ENCODE data around the gene SYNJ2BP. TPM values are rescaled to one million over a fixed set of nuclear protein-coding genes. Genes with fewer than 3 reads are reported as not detected.
"Not testable (repeated sequence)": the region's sequence is repeated elsewhere in the genome, so short reads cannot be mapped to it uniquely, and the experiment has no call there.

The SYNJ2BP gene
- total and polyA plus RNA-seq, 2 donors from 2014 or later = 29.9 to 48.3 TPM

- TF ChIP-seq CTCF (IDR thresholded peaks at IDR 0.05; ENCODE audit: borderline replicate concordance, extremely low read depth, insufficient read depth) = no peak
- Histone ChIP-seq H3K27me3 (ENCODE audit: control insufficient read depth, insufficient read depth, low read length) (no peaks in the 10 kb centered on the region), H3K27ac (ENCODE audit: low read depth in 2 of 2, low read length in 2 of 2) (peak overlapping the region; percentile 84 to 87), H3K4me1 (ENCODE audit: control insufficient read depth in 2 of 3, insufficient read depth in 2 of 3, low read depth in 1 of 3, low read length in 3 of 3) (peaks cover 0 to 17% (median 2%) of the 10 kb centered on the region in 3 donors), H3K9ac (ENCODE audit: low read length in 3 of 3) (peak overlapping the region; percentile 89 to 98 (median 95)), H3K36me3 (ENCODE audit: control insufficient read depth in 2 of 3, insufficient read depth in 3 of 3, low read length in 3 of 3) (no peaks in the 10 kb centered on the region), H3K9me3 (ENCODE audit: control insufficient read depth in 2 of 3, insufficient read depth in 1 of 3, low read length in 3 of 3) (no peaks in the 10 kb centered on the region), H3K4me3 (ENCODE audit: low read length in 3 of 3) (peak overlapping the region; percentile 94 to 100 (median 94))
- intact Hi-C loops (cut with DNase I) = no loop called here
- peak in 1 of 5 donors; percentile 39 for DNase-seq
- FAIRE-seq = no peak
Measured at GRCh38 chr14:70416338-70416724, 559 bp downstream of the SYNJ2BP start.

GRCh38 chr14:70415788-70416187 lies 1.1 kb downstream of the SYNJ2BP start:
- no peak for TF ChIP-seq CTCF (IDR thresholded peaks at IDR 0.05; ENCODE audit: borderline replicate concordance, extremely low read depth, insufficient read depth)
- FAIRE-seq = no peak
- no peaks in the 10 kb centered on the region for H3K27me3 ChIP-seq (ENCODE audit: control insufficient read depth, insufficient read depth, low read length)
- DNase-seq = no peak
- intact Hi-C loops (cut with DNase I) = no loop called here
- peak overlapping the region in 2 of 3 donors; percentile 46 to 95 for H3K9ac ChIP-seq (ENCODE audit: low read length in 3 of 3)
- H3K4me3 ChIP-seq (ENCODE audit: low read length in 3 of 3) = peak overlapping the region; percentile 62 to 94 (median 94)
- no peaks in the 10 kb centered on the region for H3K36me3 ChIP-seq (ENCODE audit: control insufficient read depth in 2 of 3, insufficient read depth in 3 of 3, low read length in 3 of 3)
- H3K27ac ChIP-seq (ENCODE audit: low read depth in 2 of 2, low read length in 2 of 2) = no peak overlapping the region
- peaks cover 0 to 17% (median 2%) of the 10 kb centered on the region in 3 donors for H3K4me1 ChIP-seq (ENCODE audit: control insufficient read depth in 2 of 3, insufficient read depth in 2 of 3, low read depth in 1 of 3, low read length in 3 of 3)
- no peaks in the 10 kb centered on the region for H3K9me3 ChIP-seq (ENCODE audit: control insufficient read depth in 2 of 3, insufficient read depth in 1 of 3, low read length in 3 of 3)

GRCh38 chr14:70407621-70408020 lies 9.3 kb downstream of the SYNJ2BP start:
- no peaks in the 10 kb centered on the region for H3K36me3 ChIP-seq (ENCODE audit: control insufficient read depth in 2 of 3, insufficient read depth in 3 of 3, low read length in 3 of 3)
- H3K4me1 ChIP-seq (ENCODE audit: control insufficient read depth in 2 of 3, insufficient read depth in 2 of 3, low read depth in 1 of 3, low read length in 3 of 3) = peaks cover 0 to under 1% (median 0%) of the 10 kb centered on the region in 3 donors
- H3K4me3 ChIP-seq (ENCODE audit: low read length in 3 of 3) = no peak overlapping the region
- no peaks in the 10 kb centered on the region for H3K9me3 ChIP-seq (ENCODE audit: control insufficient read depth in 2 of 3, insufficient read depth in 1 of 3, low read length in 3 of 3)
- intact Hi-C loops (cut with DNase I) = no loop called here
- FAIRE-seq (no peak), DNase-seq (no peak)
- TF ChIP-seq CTCF (IDR thresholded peaks at IDR 0.05; ENCODE audit: borderline replicate concordance, extremely low read depth, insufficient read depth) = no peak
- H3K27me3 ChIP-seq (ENCODE audit: control insufficient read depth, insufficient read depth, low read length) = no peaks in the 10 kb centered on the region
- H3K27ac ChIP-seq (ENCODE audit: low read depth in 2 of 2, low read length in 2 of 2) = no peak overlapping the region
- H3K9ac ChIP-seq (ENCODE audit: low read length in 3 of 3) = no peak overlapping the region

- DNase-seq; H3K4me3 ChIP-seq (ENCODE audit: low read length in 3 of 3); H3K36me3 ChIP-seq (ENCODE audit: control insufficient read depth in 2 of 3, insufficient read depth in 3 of 3, low read length in 3 of 3); H3K9me3 ChIP-seq (ENCODE audit: control insufficient read depth in 2 of 3, insufficient read depth in 1 of 3, low read length in 3 of 3); H3K27me3 ChIP-seq (ENCODE audit: control insufficient read depth, insufficient read depth, low read length); intact Hi-C loops (cut with DNase I); H3K9ac ChIP-seq (ENCODE audit: low read length in 3 of 3); H3K27ac ChIP-seq (ENCODE audit: low read depth in 2 of 2, low read length in 2 of 2); H3K4me1 ChIP-seq (ENCODE audit: control insufficient read depth in 2 of 3, insufficient read depth in 2 of 3, low read depth in 1 of 3, low read length in 3 of 3); FAIRE-seq: not testable (repeated sequence)
Measured at GRCh38 chr14:70406216-70406615, 10.7 kb downstream of the SYNJ2BP start.

- H3K4me3 ChIP-seq (ENCODE audit: low read length in 3 of 3); H3K4me1 ChIP-seq (ENCODE audit: control insufficient read depth in 2 of 3, insufficient read depth in 2 of 3, low read depth in 1 of 3, low read length in 3 of 3); FAIRE-seq; H3K9me3 ChIP-seq (ENCODE audit: control insufficient read depth in 2 of 3, insufficient read depth in 1 of 3, low read length in 3 of 3); H3K9ac ChIP-seq (ENCODE audit: low read length in 3 of 3); H3K27ac ChIP-seq (ENCODE audit: low read depth in 2 of 2, low read length in 2 of 2); H3K36me3 ChIP-seq (ENCODE audit: control insufficient read depth in 2 of 3, insufficient read depth in 3 of 3, low read length in 3 of 3); H3K27me3 ChIP-seq (ENCODE audit: control insufficient read depth, insufficient read depth, low read length); intact Hi-C loops (cut with DNase I): not testable (repeated sequence)
- peak in 1 of 5 donors; percentile 27 for DNase-seq
Measured at GRCh38 chr14:70403335-70403734, 13.6 kb downstream of the SYNJ2BP start.

All from kidney (tissue), 14 donors.